Posterior vena cava (tissue), 2 donors: Measurements from ENCODE around the gene GABPB2. TPM values are rescaled to one million over a fixed set of nuclear protein-coding genes. Genes with fewer than 3 reads are reported as not detected.
A peak's percentile ranks its signal among the peaks of the same experiment; 100 is the strongest.
"Not testable (repeated sequence)": the region's sequence is repeated elsewhere in the genome, so short reads cannot be mapped to it uniquely, and the experiment has no call there.

ENCODE experiments used
- DNase-seq: peaks from one replicate; pipeline ENCODE4 v3.0.0-alpha.2; 2020; ENCODE audit warnings: low spot score
- intact Hi-C, 2 donors: fragments of 100-400 bp; cut with DNase I; formaldehyde crosslinking; loops; one replicate each; pipeline versions ENCODE4 v1.14.1 to v1.14.2; 2022 to 2023
- total RNA-seq, 2 donors: library from RNA; stranded (reverse); fragmentation: NEBNext Ultra II Directional; extraction: Animal tissue kit (Norgen Biotek cat#: 25700); gene quantifications; one replicate each; pipeline ENCODE4 v1.2.1, GENCODE V29; 2021
- donor health status: DM: yes; HTN: yes; CAD: no.
- donor health status: DM: yes; HTN: yes; CAD: no.

The GABPB2 gene
- total RNA-seq, 2 donors from 2014 or later: 14.6 to 18.2 TPM

GRCh38 chr1:151058692-151059091 is 11.9 kb upstream of the GABPB2 start:
- intact Hi-C loops: no loop called here
- DNase-seq: no peak

- intact Hi-C loops: no loop called here
- DNase-seq: peak; percentile 96
These were observed 11.2 kb upstream of the GABPB2 start, which contains the start of gene CDC42SE1 for GRCh38 chr1:151059109-151060006. Gene CDC42SE1, minus strand, starts transcription at chr1:151059622. Its CDS starts 3,892 bp downstream, at chr1:151055730.

DNA sequence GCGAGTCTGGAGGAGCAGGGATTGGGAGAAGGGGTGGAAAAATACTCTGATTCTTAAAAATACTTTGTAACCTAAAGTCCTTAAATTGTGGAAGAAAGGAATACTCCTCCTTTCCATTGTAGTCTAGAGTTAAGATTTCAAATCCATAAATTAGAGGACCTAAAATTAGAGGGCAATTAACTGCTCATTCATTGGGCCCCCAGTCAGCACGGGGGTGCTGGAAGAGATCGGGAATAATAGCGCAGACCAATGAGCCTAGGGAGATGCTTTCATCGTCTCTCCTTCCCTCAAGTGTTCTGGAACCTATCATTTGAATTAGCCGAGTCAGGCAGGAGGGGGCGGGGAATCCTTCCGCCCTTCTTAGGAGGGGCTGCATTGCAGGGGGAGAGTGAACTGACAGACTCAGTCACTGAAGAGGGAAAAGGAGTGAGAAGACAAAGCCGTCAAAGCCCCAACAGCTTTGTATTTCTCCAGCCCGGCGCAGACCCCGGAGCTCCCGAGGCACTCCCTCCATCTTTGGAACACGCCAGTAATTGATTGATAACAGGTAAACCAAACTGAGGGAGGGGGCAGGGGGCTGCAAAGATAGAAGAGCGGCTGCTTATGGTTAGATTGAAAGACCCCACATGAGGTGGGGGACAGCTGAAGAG is 10.4 kb upstream of the GABPB2 start, which contains the start of gene MLLT11:
Gene MLLT11 (plus strand): TSS at position 391 of the 650 bp plus-strand sequence. CDS start 6,828 bp downstream, outside the sequence.
- intact Hi-C loops: no loop called here
- no peak for DNase-seq

- no peak for DNase-seq
- intact Hi-C loops: no loop called here
These were observed 9.7 kb upstream of the GABPB2 start for GRCh38 chr1:151060657-151061421.

DNA sequence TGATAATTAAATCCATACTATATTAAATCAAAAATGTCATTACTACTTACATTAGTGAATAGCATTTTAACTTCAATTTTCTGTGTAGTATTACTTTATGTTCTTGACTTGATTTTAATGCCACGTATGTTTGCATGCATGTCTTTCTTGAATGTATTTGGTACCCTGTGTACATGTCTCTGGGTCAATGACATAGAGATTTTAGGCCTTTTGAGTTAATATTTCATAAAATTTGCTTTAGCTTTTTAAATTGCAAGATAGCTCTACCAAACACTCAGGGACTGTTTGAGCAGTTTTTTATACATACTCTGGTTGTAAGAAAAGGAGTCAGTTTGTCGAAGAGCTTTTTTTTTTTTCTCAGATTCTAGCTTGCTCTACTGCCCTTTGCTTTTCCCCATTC is 8.9 kb upstream of the GABPB2 start:
- DNase-seq: no peak
- intact Hi-C loops: no loop called here

DNA sequence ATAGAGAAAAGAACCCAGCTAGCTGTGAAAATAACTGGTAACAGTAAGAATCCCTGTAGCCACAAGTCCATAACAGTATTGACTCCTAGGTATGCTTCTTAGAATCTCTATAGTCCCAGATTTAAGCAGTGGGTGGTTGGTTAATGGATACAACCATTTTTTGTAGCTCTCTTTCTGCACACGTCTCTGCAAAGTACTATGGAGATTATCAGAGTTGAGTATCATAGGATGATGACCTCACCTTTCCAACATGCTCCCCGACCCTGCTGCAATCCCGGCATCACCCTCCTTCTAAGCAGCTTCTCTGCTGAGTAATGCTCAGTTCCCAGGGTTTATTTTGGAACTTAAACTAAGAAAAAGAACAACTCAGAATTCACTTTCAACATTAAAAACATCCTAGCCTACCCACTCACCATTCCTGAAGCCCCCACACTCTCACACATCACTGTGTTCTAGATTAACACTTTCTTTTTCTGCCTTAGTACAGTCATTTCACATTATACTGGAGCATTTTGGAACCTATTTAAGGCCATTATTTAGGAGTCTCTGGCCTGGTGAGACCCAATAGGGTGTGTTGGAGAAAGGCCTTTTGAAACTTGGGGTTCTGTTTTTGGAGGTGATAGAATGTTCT is 7.7 kb upstream of the GABPB2 start:
- DNase-seq: no peak
- intact Hi-C loops: no loop called here

DNA sequence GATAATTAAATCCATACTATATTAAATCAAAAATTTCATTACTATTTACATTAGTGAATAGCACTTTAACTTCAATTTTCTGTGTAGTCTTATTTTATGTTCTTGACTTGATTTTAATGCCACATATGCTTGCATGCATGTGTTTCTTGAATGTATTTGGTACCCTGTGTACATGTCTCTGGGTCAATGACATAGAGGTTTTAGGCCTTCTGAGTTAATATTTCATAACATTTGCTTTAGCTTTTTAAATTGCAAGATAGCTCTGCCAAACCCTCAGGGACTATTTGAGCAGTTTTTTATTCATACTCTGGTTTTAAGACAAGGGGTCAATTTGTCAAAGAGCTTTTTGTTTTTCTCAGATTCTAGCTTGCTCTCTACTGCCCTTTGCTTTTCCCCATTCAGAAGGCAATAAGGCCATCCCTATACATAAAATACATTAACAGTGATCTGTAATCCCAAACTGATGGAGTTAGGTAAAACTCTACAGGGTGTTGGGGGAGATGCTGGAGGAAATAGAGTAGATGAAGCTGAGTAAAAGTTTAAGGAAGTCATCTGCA is 5.4 kb upstream of the GABPB2 start:
- no peak for DNase-seq
- intact Hi-C loops: no loop called here

- intact Hi-C loops: no loop called here
- DNase-seq: no peak
These were observed 3.4 kb upstream of the GABPB2 start for GRCh38 chr1:151067185-151067584.

DNA sequence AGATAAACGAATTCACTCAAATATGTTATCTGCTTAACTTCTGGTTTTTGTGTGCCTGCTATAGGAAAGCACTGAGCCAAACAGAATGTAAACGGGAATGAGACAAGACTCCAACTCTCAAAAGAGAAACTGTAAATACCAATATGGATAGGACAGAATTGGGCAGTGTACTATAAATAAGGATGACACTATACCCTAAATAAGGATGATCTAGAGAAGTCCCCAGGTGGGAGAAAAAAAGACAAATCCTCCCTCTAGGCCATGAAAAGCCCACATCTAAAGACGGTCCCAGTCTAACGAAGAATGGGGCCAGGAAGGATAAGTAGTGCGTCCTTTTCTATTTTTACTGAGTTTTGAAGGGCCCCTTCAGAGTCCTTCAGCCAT is 1.5 kb upstream of the GABPB2 start:
- intact Hi-C loops: no loop called here
- DNase-seq: no peak

- intact Hi-C loops: no loop called here
- no peak for DNase-seq
These were observed 1.7 kb downstream of the GABPB2 start for GRCh38 chr1:151072224-151072623.

GRCh38 chr1:151085953-151086559 is 15.5 kb downstream of the GABPB2 start:
- intact Hi-C loops: no loop called here
- peak; percentile 25 for DNase-seq

GRCh38 chr1:151097426-151097825 is 26.9 kb downstream of the GABPB2 start:
- intact Hi-C loops: loop anchor here in 1 of 2 donors (5.0 kb wide), 1 partner anchor 60 kb away; the partner anchor contains the start of gene TNFAIP8L2
- DNase-seq: not testable (repeated sequence)

DNA sequence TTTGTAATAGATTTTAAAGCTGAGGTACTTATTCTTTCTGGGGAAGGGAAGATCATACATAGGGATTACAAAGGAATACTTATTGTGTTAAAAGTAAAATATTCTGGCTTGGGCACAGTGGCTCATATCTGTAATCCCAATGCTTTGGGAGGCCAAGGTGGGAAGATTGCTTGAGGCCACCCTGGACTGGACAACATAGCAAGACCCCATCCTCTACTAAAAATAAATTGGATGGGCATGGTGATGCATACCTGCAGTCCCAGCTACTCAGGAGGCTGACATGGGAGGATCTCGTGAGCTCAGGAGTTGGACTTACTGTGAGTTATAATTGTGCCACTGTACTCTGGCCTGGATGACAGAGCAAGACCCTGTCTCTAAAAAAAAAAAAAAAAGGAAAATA is 27.6 kb downstream of the GABPB2 start:
- intact Hi-C loops: loop anchor here in 1 of 2 donors (5.0 kb wide), 1 partner anchor 59 kb away; the partner anchor contains the start of gene TNFAIP8L2

DNA sequence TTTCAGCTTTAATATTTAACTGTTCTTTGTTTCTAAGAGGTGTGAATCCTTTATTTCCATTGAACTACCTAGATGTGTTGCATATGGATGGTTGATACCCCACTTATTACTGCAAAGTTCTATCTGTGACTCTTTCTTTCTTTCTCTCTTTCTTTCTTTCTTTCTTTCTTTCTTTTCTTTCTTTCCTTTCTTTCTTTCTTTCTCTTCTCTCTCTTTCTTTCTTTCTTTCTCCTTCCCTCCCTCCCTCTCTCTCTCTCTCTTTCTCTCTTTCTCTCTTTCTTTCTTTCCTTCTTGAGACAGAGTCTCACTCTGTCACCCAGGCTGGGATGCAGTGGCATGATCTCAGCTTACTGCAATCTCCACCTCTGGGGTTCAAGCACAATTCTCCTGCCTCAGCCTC is 34.1 kb downstream of the GABPB2 start:
- intact Hi-C loops: loop anchor here (5.0 kb wide), 2 partner anchors 38 to 53 kb away; partner anchors contain the start of gene TNFAIP8L2 (in 1 of the 2)
- no peak for DNase-seq

More for the DNA sequence above, 27.6 kb downstream of the GABPB2 start:
- peak; percentile 28 for DNase-seq

GRCh38 chr1:151106894-151107293 is 36.3 kb downstream of the GABPB2 start:
- DNase-seq: no peak
- intact Hi-C loops: loop anchor here in 1 of 2 donors (5.0 kb wide), 1 partner anchor 35 kb away; no protein-coding TSS in a partner anchor

- intact Hi-C loops: loop anchor here in 1 of 2 donors (5.0 kb wide), 1 partner anchor 34 kb away; no protein-coding TSS in a partner anchor
- DNase-seq: peak; percentile 63
These were observed 37.8 kb downstream of the GABPB2 start for GRCh38 chr1:151108331-151108730.

- DNase-seq: no peak
- intact Hi-C loops: no loop called here
These were observed 43.3 kb downstream of the GABPB2 start for GRCh38 chr1:151113877-151114276.

DNA sequence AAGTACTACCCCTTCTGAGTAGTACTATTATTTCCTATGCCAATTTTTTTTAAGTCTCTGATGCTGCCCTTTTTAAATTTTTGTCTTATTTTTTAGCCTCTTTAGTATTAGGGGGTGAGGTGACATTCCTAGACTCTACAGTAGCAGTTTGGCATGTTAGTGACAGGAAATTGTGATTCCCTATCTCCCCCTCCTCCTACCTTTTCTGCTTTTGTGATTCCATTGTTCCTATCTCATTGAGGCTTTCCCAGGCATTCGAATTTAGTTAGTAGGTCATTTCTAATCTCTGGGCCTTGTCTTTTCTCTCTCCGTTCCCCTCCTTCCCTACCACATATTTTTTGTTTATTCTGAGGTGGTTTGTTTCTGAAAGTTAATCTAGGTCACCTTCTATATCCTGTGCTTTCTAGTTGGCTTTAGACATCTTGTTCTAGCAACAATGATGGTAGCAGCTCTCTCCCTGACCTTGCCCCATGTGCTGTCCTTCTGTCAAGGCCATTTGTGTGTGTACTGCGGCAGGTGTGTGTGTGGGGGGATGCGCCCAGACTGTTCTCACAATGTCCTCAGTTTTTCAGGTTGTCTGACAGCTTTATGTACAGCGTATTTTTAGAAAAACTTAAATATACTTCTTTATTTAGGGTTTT is 54.3 kb downstream of the GABPB2 start:
- intact Hi-C loops: no loop called here
- DNase-seq: no peak
